HG02798 (cell line): ENCODE data around the gene RCOR1.

Source experiments
- ATAC-seq: cut with Tn5 transposase; IDR thresholded peaks from one replicate; pipeline ENCODE4 v1.9.1; 2021; ENCODE audit warnings: mild to moderate bottlenecking; ENCODE audit not compliant: unreplicated experiment, poor library complexity

Gene RCOR1

GRCh38 chr14:102697501-102697900, 105.1 kb downstream of the RCOR1 start:
- no peak for ATAC-seq

GRCh38 chr14:102699416-102700110, 107.1 kb downstream of the RCOR1 start:
- no peak for ATAC-seq

GRCh38 chr14:102708494-102708893, 116.0 kb downstream of the RCOR1 start:
- no peak for ATAC-seq

- ATAC-seq = no peak
Measured at GRCh38 chr14:102711207-102711606, 118.8 kb downstream of the RCOR1 start.

- no peak for ATAC-seq
Measured at GRCh38 chr14:102711946-102712345, 119.5 kb downstream of the RCOR1 start.

- ATAC-seq = no peak
Measured at GRCh38 chr14:102717276-102717675, 124.8 kb downstream of the RCOR1 start.

- no peak for ATAC-seq
Measured at GRCh38 chr14:102722646-102723045, 130.2 kb downstream of the RCOR1 start.

- ATAC-seq = no peak
Measured at GRCh38 chr14:102723650-102724049, 131.2 kb downstream of the RCOR1 start.

GRCh38 chr14:102726191-102726949, 133.9 kb downstream of the RCOR1 start:
- ATAC-seq = no peak

GRCh38 chr14:102727336-102728095, 135.1 kb downstream of the RCOR1 start:
- no peak for ATAC-seq

GRCh38 chr14:102728501-102728900, 136.1 kb downstream of the RCOR1 start:
- ATAC-seq = no peak

GRCh38 chr14:102729268-102729667, 136.8 kb downstream of the RCOR1 start:
- ATAC-seq = no peak

GRCh38 chr14:102729825-102730224, 137.4 kb downstream of the RCOR1 start:
- no peak for ATAC-seq

GRCh38 chr14:102731101-102731870, 138.8 kb downstream of the RCOR1 start:
- no peak for ATAC-seq

- ATAC-seq = no peak
Measured at GRCh38 chr14:102731871-102732800, 139.7 kb downstream of the RCOR1 start.

- no peak for ATAC-seq
Measured at GRCh38 chr14:102732924-102733323, 140.5 kb downstream of the RCOR1 start.

- ATAC-seq = no peak
Measured at GRCh38 chr14:102733326-102733725, 140.9 kb downstream of the RCOR1 start.

GRCh38 chr14:102734436-102734835, 142.0 kb downstream of the RCOR1 start:
- ATAC-seq = no peak

GRCh38 chr14:102736956-102737355, 144.5 kb downstream of the RCOR1 start:
- no peak for ATAC-seq
